KMS-11 (cell line): ENCODE data around the gene SUSD2.
"Not testable (repeated sequence)": the region's sequence is repeated elsewhere in the genome, so short reads cannot be mapped to it uniquely, and the experiment has no call there.

Experiments used
- H2AFZ ChIP-seq: fragments of 200-600 bp; sonication (generic); 2 replicates; pipeline ENCODE4 v1.6.1; 2016; ENCODE audit warnings: antibody characterized with exemption, mixed run types, low read depth
- H3K27ac ChIP-seq: fragments of 200-600 bp; sonication (generic); 2 replicates; pipeline ENCODE4 v1.6.1; 2016; ENCODE audit warnings: mild to moderate bottlenecking, mixed run types
- H3K27me3 ChIP-seq: fragments of 200-600 bp; sonication (generic); 2 replicates; pipeline ENCODE4 v1.6.1; 2017; ENCODE audit warnings: mild to moderate bottlenecking, low read depth, mixed run types, moderate library complexity; ENCODE audit not compliant: insufficient read depth
- H3K36me3 ChIP-seq: fragments of 200-600 bp; sonication (generic); 2 replicates; pipeline ENCODE4 v1.6.1; 2017; ENCODE audit warnings: mild to moderate bottlenecking, mixed run types; ENCODE audit not compliant: insufficient read depth
- H3K4me1 ChIP-seq: fragments of 200-600 bp; sonication (generic); 2 replicates; pipeline ENCODE4 v1.6.1; 2016; ENCODE audit warnings: mild to moderate bottlenecking, low read depth, mixed run types; ENCODE audit not compliant: poor library complexity, severe bottlenecking
- H3K4me2 ChIP-seq: fragments of 200-600 bp; sonication (generic); 2 replicates; pipeline ENCODE4 v1.7.0; 2016; ENCODE audit warnings: mild to moderate bottlenecking, mixed run types
- H3K4me3 ChIP-seq: fragments of 200-600 bp; sonication (generic); IDR thresholded peaks from 2 replicates; pipeline ENCODE4 v1.6.1; 2017; ENCODE audit warnings: low read depth, low read length, mixed read lengths; ENCODE audit not compliant: insufficient read depth
- H3K79me2 ChIP-seq: fragments of 200-600 bp; sonication (generic); 2 replicates; pipeline ENCODE4 v1.6.1; 2016; ENCODE audit warnings: low read depth, mixed run types; ENCODE audit not compliant: insufficient read depth
- H3K9ac ChIP-seq: fragments of 200-600 bp; sonication (generic); 2 replicates; pipeline ENCODE4 v1.6.1; 2016; ENCODE audit warnings: mild to moderate bottlenecking, mixed run types
- H4K20me1 ChIP-seq: fragments of 200-600 bp; sonication (generic); 2 replicates; pipeline ENCODE4 v1.6.1; 2016; ENCODE audit warnings: mild to moderate bottlenecking, mixed run types; ENCODE audit not compliant: insufficient read depth
- CTCF ChIP-seq: fragments of 200-600 bp; sonication (generic); conservative IDR thresholded peaks from 2 replicates; pipeline ENCODE4 v1.6.1; 2017; ENCODE audit warnings: low read depth, mild to moderate bottlenecking, antibody characterized with exemption, low read length, moderate library complexity, mixed read lengths

The SUSD2 gene

GRCh38 chr22:24180316-24181087 lies 785 bp upstream of the SUSD2 start:
- Histone ChIP-seq H3K27ac (no peak overlapping the region), H3K9ac (no peak overlapping the region), H3K4me1 (no peaks in the 10 kb centered on the region), H3K4me2 (no peak overlapping the region), H4K20me1 (no peaks in the 10 kb centered on the region), H3K4me3 (no peak overlapping the region), H3K27me3 (no peaks in the 10 kb centered on the region), H2AFZ (no peak overlapping the region), H3K36me3 (no peaks in the 10 kb centered on the region), H3K79me2 (no peaks in the 10 kb centered on the region)
- TF ChIP-seq CTCF = no peak

GRCh38 chr22:24181996-24182899 lies 961 bp downstream of the SUSD2 start:
- Histone ChIP-seq H3K79me2 (no peaks in the 10 kb centered on the region), H3K36me3 (no peaks in the 10 kb centered on the region), H3K9ac (no peak overlapping the region), H3K4me2 (no peak overlapping the region), H3K4me1 (no peaks in the 10 kb centered on the region), H4K20me1 (no peaks in the 10 kb centered on the region), H2AFZ (no peak overlapping the region), H3K27me3 (no peaks in the 10 kb centered on the region), H3K4me3 (no peak overlapping the region), H3K27ac (no peak overlapping the region)
- no peak for TF ChIP-seq CTCF

- not testable (repeated sequence) for H3K4me2 ChIP-seq
These were observed 1.6 kb downstream of the SUSD2 start for GRCh38 chr22:24182900-24183246.

GRCh38 chr22:24183321-24184031 lies 2.2 kb downstream of the SUSD2 start:
- Histone ChIP-seq H3K4me1 (no peaks in the 10 kb centered on the region), H3K4me2 (no peak overlapping the region), H3K27me3 (no peaks in the 10 kb centered on the region), H3K27ac (no peak overlapping the region), H3K4me3 (no peak overlapping the region), H2AFZ (no peak overlapping the region), H3K36me3 (no peaks in the 10 kb centered on the region), H3K79me2 (no peaks in the 10 kb centered on the region), H3K9ac (no peak overlapping the region), H4K20me1 (no peaks in the 10 kb centered on the region)
- no peak for TF ChIP-seq CTCF

More at GRCh38 chr22:24182900-24183246, 1.6 kb downstream of the SUSD2 start:
- H2AFZ ChIP-seq, H4K20me1 ChIP-seq, H3K27me3 ChIP-seq, H3K9ac ChIP-seq, H3K4me3 ChIP-seq, H3K4me1 ChIP-seq, H3K36me3 ChIP-seq, H3K79me2 ChIP-seq, H3K27ac ChIP-seq: not testable (repeated sequence)
